RWPE1 (cell line): ENCODE measurements around the gene NAA40.

ENCODE experiments used
- CTCF ChIA-PET: fragments of 350-600 bp; sonication (Branson Sonifier 250); formaldehyde crosslinking; extraction: SDS; loops from one replicate; lab custom pipeline; 2021; lab: Yijun Ruan, JAX
- POLR2A ChIA-PET: fragments of 400-600 bp; formaldehyde crosslinking; extraction: SDS; loops from one replicate; lab custom pipeline; 2020; ENCODE audit warnings: antibody characterized with exemption; ENCODE audit not compliant: low non-redundant PET; lab: Yijun Ruan, JAX
- DNase-seq: peaks from one replicate; pipeline ENCODE4 v3.0.0; 2012; ENCODE audit warnings: low spot score
- H3K27ac ChIP-seq: fragments of 450-650 bp; 2 replicates; pipeline ENCODE4 v1.5.1; 2017
- TF ChIP-seq, protein P1 (sequence below): fragments of 450-650 bp; conservative IDR thresholded peaks from 2 replicates; pipeline ENCODE4 v1.5.1; 2017; ENCODE audit warnings: low read depth, mild to moderate bottlenecking

Gene NAA40

GRCh38 chr11:63999349-64000025 is 60.7 kb downstream of the NAA40 start:
- ChIA-PET POLR2A (no interaction called here), CTCF (interaction anchor here (0.6 to 5.1 kb wide), 10 partner anchors 12 to 757 kb away, joined by 3 to 45 read pairs (median 6); partner anchors contain the start of gene MACROD1)
- DNase-seq: peak; percentile 98
- H3K27ac ChIP-seq: peak overlapping the region; percentile 85
- TF ChIP-seq, protein P1, sequence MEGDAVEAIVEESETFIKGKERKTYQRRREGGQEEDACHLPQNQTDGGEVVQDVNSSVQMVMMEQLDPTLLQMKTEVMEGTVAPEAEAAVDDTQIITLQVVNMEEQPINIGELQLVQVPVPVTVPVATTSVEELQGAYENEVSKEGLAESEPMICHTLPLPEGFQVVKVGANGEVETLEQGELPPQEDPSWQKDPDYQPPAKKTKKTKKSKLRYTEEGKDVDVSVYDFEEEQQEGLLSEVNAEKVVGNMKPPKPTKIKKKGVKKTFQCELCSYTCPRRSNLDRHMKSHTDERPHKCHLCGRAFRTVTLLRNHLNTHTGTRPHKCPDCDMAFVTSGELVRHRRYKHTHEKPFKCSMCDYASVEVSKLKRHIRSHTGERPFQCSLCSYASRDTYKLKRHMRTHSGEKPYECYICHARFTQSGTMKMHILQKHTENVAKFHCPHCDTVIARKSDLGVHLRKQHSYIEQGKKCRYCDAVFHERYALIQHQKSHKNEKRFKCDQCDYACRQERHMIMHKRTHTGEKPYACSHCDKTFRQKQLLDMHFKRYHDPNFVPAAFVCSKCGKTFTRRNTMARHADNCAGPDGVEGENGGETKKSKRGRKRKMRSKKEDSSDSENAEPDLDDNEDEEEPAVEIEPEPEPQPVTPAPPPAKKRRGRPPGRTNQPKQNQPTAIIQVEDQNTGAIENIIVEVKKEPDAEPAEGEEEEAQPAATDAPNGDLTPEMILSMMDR: no peak

DNA sequence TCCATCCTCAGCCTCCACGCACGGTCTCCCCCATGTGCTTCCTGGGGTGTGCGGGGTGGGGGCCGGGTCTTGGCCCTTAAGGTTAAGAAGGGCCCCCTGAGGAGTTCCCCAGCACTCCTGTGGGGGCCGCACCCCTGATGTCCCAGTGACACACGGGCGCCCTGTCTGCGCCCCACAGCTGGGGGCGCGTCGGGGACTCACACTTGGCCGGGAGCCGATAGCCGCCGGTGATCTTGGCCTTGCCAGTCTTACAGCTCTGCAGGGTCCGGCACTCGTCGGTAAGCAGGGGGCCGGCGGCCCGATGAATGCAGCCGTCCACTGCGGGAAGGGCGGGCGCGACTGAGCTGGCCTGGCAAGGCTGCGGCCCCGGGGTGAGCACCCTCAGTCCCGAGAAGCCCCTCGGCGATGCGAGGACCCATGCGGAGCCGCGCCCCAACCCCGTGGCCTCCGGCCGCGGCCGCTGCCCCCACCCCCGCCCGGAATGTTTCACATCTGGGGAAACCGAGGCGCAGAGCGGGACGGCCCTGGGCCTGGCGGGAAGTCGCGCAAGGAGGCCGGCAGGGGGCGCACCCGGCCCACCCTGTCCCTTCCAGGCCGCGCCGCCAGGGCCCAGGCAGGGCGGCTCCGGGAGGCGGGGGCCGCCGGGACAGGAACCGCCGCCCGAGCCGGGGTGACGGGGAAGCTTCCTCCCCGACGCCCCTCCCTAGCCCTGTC is 61.4 kb downstream of the NAA40 start:
- ChIA-PET POLR2A (no interaction called here), CTCF (interaction anchor here (0.6 to 5.1 kb wide), 17 partner anchors 12 to 758 kb away, joined by 3 to 45 read pairs (median 4); partner anchors contain the start of gene MACROD1)
- H3K27ac ChIP-seq: peak overlapping the region; percentile 85
- TF ChIP-seq, protein P1: peak; percentile 86
- DNase-seq: peak; percentile 64

- DNase-seq: no peak
- TF ChIP-seq, protein P1: peak; percentile 54; the same call in 1 of the 2 replicates
- ChIA-PET POLR2A (interaction anchor here (0.7 kb wide), 1 partner anchor 184 kb away, joined by 3 read pairs; the partner anchor contains the start of gene STIP1), CTCF (interaction anchor here (0.6 to 5.1 kb wide), 16 partner anchors 10 to 206 kb away, joined by 3 to 45 read pairs (median 4); partner anchors contain the start of gene MACROD1)
- no peak overlapping the region for H3K27ac ChIP-seq
These were observed 62.1 kb downstream of the NAA40 start for GRCh38 chr11:64000740-64001483.

DNA sequence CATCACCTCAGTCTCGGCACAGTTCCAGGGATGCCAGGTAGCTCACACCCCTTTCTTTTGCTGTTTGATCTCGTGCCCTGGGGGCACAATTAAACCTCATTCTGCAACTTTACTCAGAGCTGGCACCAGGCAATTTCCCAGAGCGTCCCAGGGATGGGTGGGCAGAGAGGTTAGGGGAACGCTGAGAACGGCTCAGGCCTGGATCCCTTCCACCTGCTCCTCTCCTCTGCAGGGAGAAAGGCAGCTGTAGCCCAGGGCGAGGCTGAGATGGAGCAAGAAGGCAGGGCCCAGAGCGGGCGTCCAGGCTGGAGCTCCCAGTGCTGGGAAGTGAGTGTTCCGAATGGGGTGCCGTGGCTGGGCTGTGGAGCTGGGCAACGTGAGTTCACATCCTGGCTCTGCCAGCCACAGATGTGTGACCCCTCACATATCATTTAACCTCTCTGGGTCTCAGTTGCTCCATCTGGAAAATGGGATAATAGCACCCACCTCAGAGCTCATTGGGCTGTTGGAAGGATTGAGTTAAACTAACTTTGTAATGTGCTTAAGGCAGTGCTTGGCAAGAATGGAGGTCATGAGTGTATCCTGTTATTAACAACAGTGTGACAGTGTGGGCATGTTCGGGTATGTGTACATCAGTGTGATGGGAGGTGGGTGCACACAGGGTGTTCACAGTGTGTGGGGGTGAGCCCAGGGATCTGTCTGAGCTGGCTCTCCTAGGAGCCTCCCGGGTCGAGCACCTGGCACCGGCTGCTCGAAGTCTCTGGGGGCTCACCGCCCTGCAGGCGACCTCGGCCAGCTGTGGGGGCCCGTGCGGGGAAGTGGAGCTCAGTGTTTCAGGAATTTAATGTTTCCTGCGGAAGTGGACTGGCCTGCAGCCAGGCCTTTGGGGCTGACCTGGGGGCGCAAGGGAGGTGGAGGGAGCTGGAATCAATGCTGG is 63.0 kb downstream of the NAA40 start:
- ChIA-PET CTCF (interaction anchor here (0.5 to 5.1 kb wide), 8 partner anchors 10 to 222 kb away, joined by 3 to 45 read pairs (median 6); partner anchors contain the start of gene MACROD1), POLR2A (interaction anchor here (0.6 to 0.7 kb wide), 2 partner anchors 7 to 184 kb away, joined by 3 to 10 read pairs; partner anchors contain the start of gene STIP1)
- DNase-seq: no peak
- H3K27ac ChIP-seq: peak overlapping the region; percentile 25
- TF ChIP-seq, protein P1: no peak

GRCh38 chr11:64003807-64004589 is 65.2 kb downstream of the NAA40 start:
- no peak for DNase-seq
- ChIA-PET POLR2A (no interaction called here), CTCF (no interaction called here)
- TF ChIP-seq, protein P1: no peak
- peak overlapping the region; percentile 46 for H3K27ac ChIP-seq
